A673 (cell line): ENCODE measurements around the gene HSFX2.
"Not testable (repeated sequence)": the region's sequence is repeated elsewhere in the genome, so short reads cannot be mapped to it uniquely, and the experiment has no call there.

Experiments used
- CTCF ChIP-seq: fragments of 300-800, 200-600 bp; sonication (generic); conservative IDR thresholded peaks from 2 replicates; pipeline ENCODE4 v1.5.1; 2017; ENCODE audit warnings: low read depth, mild to moderate bottlenecking, antibody characterized with exemption, low read length, moderate library complexity, mixed read lengths
- EZH2 ChIP-seq: fragments of 200-600 bp; sonication (generic); IDR thresholded peaks from 2 replicates; pipeline ENCODE4 v1.6.1; 2017; ENCODE audit warnings: borderline replicate concordance, low read depth, mild to moderate bottlenecking, mixed read lengths, antibody characterized with exemption, low read length; ENCODE audit not compliant: poor library complexity, severe bottlenecking

- TF ChIP-seq EZH2, CTCF: not testable (repeated sequence)
Measured at GRCh38 chrX:149587359-149587758, 7.8 kb downstream of the HSFX2 start, which contains the start of gene MAGEA9B.
